GM12878 (cell line): ENCODE data around the gene AADAC. TPM values are rescaled to one million over a fixed set of nuclear protein-coding genes. Genes with fewer than 3 reads are reported as not detected.
A peak's percentile ranks its signal among the peaks of the same experiment; 100 is the strongest.

Experiments used
- ATF3 ChIP-seq: IDR thresholded peaks from 2 replicates; pipeline ENCODE4 v1.6.1; 2011; ENCODE audit warnings: low read depth, mild to moderate bottlenecking, low read length, moderate library complexity, borderline replicate concordance; ENCODE audit errors: extremely low read depth
- BCL3 ChIP-seq: IDR thresholded peaks from 2 replicates; pipeline ENCODE4 v1.6.1; 2011; ENCODE audit warnings: borderline replicate concordance, low read depth, mild to moderate bottlenecking, moderate library complexity, low read length; ENCODE audit not compliant: insufficient read depth, poor library complexity, severe bottlenecking
- CREM ChIP-seq: IDR thresholded peaks from 2 replicates; pipeline ENCODE4 v1.6.1; 2014; ENCODE audit warnings: antibody characterized with exemption, low read depth
- EP300 ChIP-seq, 2 experiments: fragments of 150-350 bp in 1 of 2; IDR thresholded peaks; 2 replicates each; pipeline ENCODE4 v1.6.1; 2011 to 2012; ENCODE audit warnings: low read depth in 2 of 2, low read length in 2 of 2, borderline replicate concordance in 1 of 2, improper control_type of control experiment in 1 of 2, inconsistent platforms in 1 of 2; ENCODE audit not compliant: control insufficient read depth in 1 of 2
- IRF3 ChIP-seq: fragments of 450-650 bp; IDR thresholded peaks from 2 replicates; pipeline ENCODE4 v1.6.1; 2014; ENCODE audit warnings: mild to moderate bottlenecking
- JUNB ChIP-seq: IDR thresholded peaks from 2 replicates; pipeline ENCODE4 v1.6.1; 2016; ENCODE audit warnings: antibody characterized with exemption, mild to moderate bottlenecking
- JUND ChIP-seq: IDR thresholded peaks from 2 replicates; pipeline ENCODE4 v1.6.1; 2012; ENCODE audit warnings: low read depth, mild to moderate bottlenecking, low read length, improper control_type of control experiment, moderate library complexity
- KDM1A ChIP-seq: fragments of 200-600 bp; sonication (generic); IDR thresholded peaks from 2 replicates; pipeline ENCODE4 v1.6.1; 2016; ENCODE audit warnings: borderline replicate concordance
- MTA2 ChIP-seq: fragments of 450-650 bp; IDR thresholded peaks from 2 replicates; pipeline ENCODE4 v1.6.1; 2016; ENCODE audit warnings: low read depth, mild to moderate bottlenecking, moderate library complexity
- NR2F1 ChIP-seq: fragments of 450-650 bp; conservative IDR thresholded peaks from 2 replicates; pipeline ENCODE4 v1.6.1; 2017; ENCODE audit warnings: mild to moderate bottlenecking
- POLR2A ChIP-seq: IDR thresholded peaks from 2 replicates; pipeline ENCODE4 v1.6.1; 2011; ENCODE audit warnings: low read depth, mild to moderate bottlenecking, low read length
- SMAD1 ChIP-seq: fragments of 450-650 bp; IDR thresholded peaks from 2 replicates; pipeline ENCODE4 v1.6.1; 2018; ENCODE audit warnings: mild to moderate bottlenecking, low read depth; ENCODE audit not compliant: partially characterized antibody
- SPI1 ChIP-seq: IDR thresholded peaks from 2 replicates; pipeline ENCODE4 v1.6.1; 2011; ENCODE audit warnings: low read depth, mild to moderate bottlenecking, low read length, moderate library complexity, borderline replicate concordance; ENCODE audit not compliant: insufficient read depth
- SREBF1 ChIP-seq: IDR thresholded peaks from 2 replicates; pipeline ENCODE4 v1.6.1; 2012; ENCODE audit warnings: mild to moderate bottlenecking, low read length
- SREBF2 ChIP-seq: IDR thresholded peaks from 2 replicates; pipeline ENCODE4 v1.6.1; 2012; ENCODE audit warnings: mild to moderate bottlenecking, low read length
- SUPT20H ChIP-seq: IDR thresholded peaks from 2 replicates; pipeline ENCODE4 v1.6.1; 2011; ENCODE audit warnings: low read depth, mild to moderate bottlenecking, low read length, moderate library complexity, borderline replicate concordance; ENCODE audit not compliant: control insufficient read depth
- TAF1 ChIP-seq: IDR thresholded peaks from 2 replicates; pipeline ENCODE4 v1.6.1; 2011; ENCODE audit warnings: mild to moderate bottlenecking, low read depth, low read length, borderline replicate concordance
- TCF12 ChIP-seq: IDR thresholded peaks from 2 replicates; pipeline ENCODE4 v1.6.1; 2011; ENCODE audit warnings: low read depth, mild to moderate bottlenecking, low read length
- WRNIP1 ChIP-seq: IDR thresholded peaks from 2 replicates; pipeline ENCODE4 v1.6.1; 2011; ENCODE audit warnings: low read depth, low read length, improper control_type of control experiment, borderline replicate concordance
- ZBTB4 ChIP-seq: fragments of 450-650 bp; formaldehyde crosslinking; IDR thresholded peaks from 2 replicates; pipeline ENCODE4 v1.4.0; 2022; ENCODE audit warnings: mild to moderate bottlenecking, moderate library complexity
- ZBTB40 ChIP-seq: fragments of 450-650 bp; IDR thresholded peaks from 2 replicates; pipeline ENCODE4 v1.6.1; 2016; ENCODE audit warnings: mild to moderate bottlenecking, moderate library complexity, borderline replicate concordance
- polyA plus RNA-seq, 11 experiments: library from polyadenylated mRNA; depleted of rRNA in 4 of 11; unstranded in 6 of 11; stranded (reverse) in 5 of 11; fragments of >200 nt; fragmentation: Nextera tagmentation in 4 of 11; fragmentation: Illumina TruSeq in 1 of 11; extraction: Ambion mirVana in 4 of 11; extraction: Trizol in 1 of 11; gene quantifications; 1 replicate in 1 of 11; 2 replicates in 10 of 11; pipeline versions ENCODE4 v1.2.1 to v1.2.3, GENCODE V29; 2011 to 2016; ENCODE audit warnings: inconsistent platforms in 2 of 11, missing spikeins in 2 of 11, low read depth in 1 of 11
- total RNA-seq, 4 experiments: library from RNA; depleted of rRNA in 3 of 4; stranded (reverse); fragments of >200 nt in 3 of 4; fragmentation: Illumina TruSeq in 1 of 4; extraction: Trizol in 1 of 4; gene quantifications; 2 replicates each; pipeline versions ENCODE4 v1.2.1 to v1.2.3, GENCODE V29; 2013 to 2021

AADAC gene
- total and polyA plus RNA-seq, 10 of the 15 experiments (the other 5 are each of a cell fraction or from before 2014, with no cell fraction given): 0.13 TPM; not detected in 9

- TF ChIP-seq ZBTB40 (no peak), SMAD1 (no peak), ATF3 (no peak), BCL3 (no peak), SREBF2 (no peak), POLR2A (no peak), ZBTB4 (CRISPR knock-in tag) (no peak), CREM (no peak), SREBF1 (no peak), EP300 (IDR thresholded peaks at IDR 0.05; ENCODE audit: borderline replicate concordance in 1 of 2, control insufficient read depth in 1 of 2, low read depth in 2 of 2, low read length in 2 of 2) (peak in 1 of 2 experiments; percentile 57; a peak in 1 of 4 replicates), WRNIP1 (no peak), TCF12 (no peak), NR2F1 (no peak), MTA2 (0 out of 2 replicates have a peak, but pooled peaks have one; percentile 13), JUND (no peak), SPI1 (0 out of 2 replicates have a peak, but pooled peaks have one; percentile 40), IRF3 (no peak), KDM1A (no peak), JUNB (no peak), SUPT20H (no peak), TAF1 (no peak)
These were observed 61.8 kb downstream of the AADAC start (continued) for GRCh38 chr3:151875759-151876158.
